Right renal pelvis (tissue), 4 donors: ENCODE results near the gene TMEM38A. TPM values are rescaled to one million over a fixed set of nuclear protein-coding genes. Genes with fewer than 3 reads are reported as not detected.

Source experiments
- polyA plus RNA-seq, 4 donors: library from polyadenylated mRNA; unstranded; fragments of 120-200 nt; gene quantifications; one replicate each; pipeline ENCODE4 v1.2.1, GENCODE V29; 2013; ENCODE audit not compliant: insufficient read length in 4 of 4

The TMEM38A gene
- polyA plus RNA-seq, 4 donors = 7.6 to 8.7 (median 7.9) TPM

Other genes starting within 250 kb of the TMEM38A start
- 10 to 100 TPM; 27.2 to 34.3 (median 30.0) TPM for gene EPS15L1, start 189.2 kb upstream of the TMEM38A start, polyA plus RNA-seq
- gene CALR3, start 165.0 kb upstream of the TMEM38A start, polyA plus RNA-seq = under 1 TPM in 2 of 4 donors, not detected in 2; 0.05 to 0.37 TPM
- gene C19orf44, start 164.7 kb upstream of the TMEM38A start, polyA plus RNA-seq = 10 to 100 TPM; 11.7 to 17.1 (median 16.3) TPM
- gene CHERP, start 118.7 kb upstream of the TMEM38A start, polyA plus RNA-seq = 10 to 100 TPM; 35.5 to 49.4 (median 39.5) TPM
- gene SLC35E1, start 88.7 kb upstream of the TMEM38A start, polyA plus RNA-seq = 10 to 100 TPM; 39.2 to 47.0 (median 43.5) TPM
- 1 to 10 TPM; 7.0 to 8.2 (median 7.7) TPM for gene MED26, start 32.9 kb upstream of the TMEM38A start, polyA plus RNA-seq
- 100 to 1,000 TPM in 3 of 4 donors, 10 to 100 TPM in 1; 97.4 to 114 (median 107) TPM for gene SMIM7, start 995 bp upstream of the TMEM38A start, polyA plus RNA-seq
- gene NWD1, start 58.7 kb downstream of the TMEM38A start, polyA plus RNA-seq = under 1 TPM; 0.04 to 0.08 (median 0.06) TPM
- gene SIN3B, start 168.3 kb downstream of the TMEM38A start, polyA plus RNA-seq = 10 to 100 TPM; 51.7 to 62.2 (median 58.3) TPM
- 1 to 10 TPM in 2 of 4 donors, under 1 TPM in 2; 0.82 to 1.5 (median 1.1) TPM for gene F2RL3, start 227.9 kb downstream of the TMEM38A start, polyA plus RNA-seq